AG04449 (cell line): ENCODE results near the gene ABHD12B.

ENCODE experiments used
- CTCF ChIA-PET: fragments of 350-600 bp; formaldehyde crosslinking; extraction: SDS; loops from one replicate; lab custom pipeline; 2021; ENCODE audit warnings: antibody characterized with exemption; lab: Yijun Ruan, JAX
- POLR2A ChIA-PET: fragments of 400-600, 350-600 bp; formaldehyde crosslinking; extraction: SDS; loops from one replicate; lab custom pipeline; 2020; ENCODE audit warnings: antibody characterized with exemption, inconsistent platforms; lab: Yijun Ruan, JAX
- DNase-seq: peaks from one replicate; pipeline ENCODE4 v3.0.0-alpha.2; 2010; ENCODE audit warnings: low read depth, low spot score
- H3K4me3 ChIP-seq: 2 replicates; pipeline ENCODE4 v1.5.1; 2011; ENCODE audit warnings: low read depth, mild to moderate bottlenecking, control low read depth, low read length
- CTCF ChIP-seq: IDR thresholded peaks from one replicate; pipeline ENCODE4 v1.5.1; 2011; ENCODE audit warnings: mild to moderate bottlenecking, moderate library complexity, low read length, control low read depth, inconsistent platforms; ENCODE audit not compliant: insufficient read depth; ENCODE audit errors: missing control alignments

ABHD12B gene

GRCh38 chr14:50862036-50862570, 9.8 kb upstream of the ABHD12B start:
- CTCF ChIA-PET, result interaction anchor here (0.6 to 12.6 kb wide), 16 partner anchors 7 to 435 kb away, joined by 3 to 147 read pairs (median 7); partner anchors contain the start of gene ABHD12B
- TF ChIP-seq CTCF, result no peak
- POLR2A ChIA-PET, result no interaction called here
- DNase-seq, result no peak
- H3K4me3 ChIP-seq, result no peak overlapping the region

GRCh38 chr14:50864237-50864636, 7.6 kb upstream of the ABHD12B start:
- ChIA-PET POLR2A (no interaction called here), CTCF (interaction anchor here (1.3 to 12.6 kb wide), 3 partner anchors 11 to 88 kb away, joined by 3 to 127 read pairs (median 5); no protein-coding TSS in a partner anchor)
- TF ChIP-seq CTCF, result no peak
- no peak for DNase-seq
- H3K4me3 ChIP-seq, result no peak overlapping the region

- ChIA-PET POLR2A (no interaction called here), CTCF (interaction anchor here (0.8 to 12.6 kb wide), 6 partner anchors 9 to 265 kb away, joined by 3 to 127 read pairs (median 4); no protein-coding TSS in a partner anchor)
Observed at GRCh38 chr14:50864946-50865345, 6.9 kb upstream of the ABHD12B start.

GRCh38 chr14:50865391-50866076, 6.3 kb upstream of the ABHD12B start:
- CTCF ChIA-PET, result interaction anchor here (0.8 to 12.6 kb wide), 6 partner anchors 6 to 265 kb away, joined by 3 to 127 read pairs (median 5); no protein-coding TSS in a partner anchor
- no peak overlapping the region for H3K4me3 ChIP-seq
- POLR2A ChIA-PET, result no interaction called here
- no peak for DNase-seq
- TF ChIP-seq CTCF, result no peak

More at GRCh38 chr14:50864946-50865345, 6.9 kb upstream of the ABHD12B start:
- DNase-seq, result no peak
- no peak overlapping the region for H3K4me3 ChIP-seq
- no peak for TF ChIP-seq CTCF

- H3K4me3 ChIP-seq, result no peak overlapping the region
- DNase-seq, result no peak
- ChIA-PET POLR2A (no interaction called here), CTCF (interaction anchor here (1.4 to 6.8 kb wide), 2 partner anchors 11 to 156 kb away, joined by 3 to 70 read pairs; no protein-coding TSS in a partner anchor)
- no peak for TF ChIP-seq CTCF
Observed at GRCh38 chr14:50871228-50871627, 625 bp upstream of the ABHD12B start.

GRCh38 chr14:50874757-50875156, 2.9 kb downstream of the ABHD12B start:
- CTCF ChIA-PET, result interaction anchor here (0.6 to 2.0 kb wide), 2 partner anchors 14 to 69 kb away, joined by 3 to 17 read pairs; no protein-coding TSS in a partner anchor

More at GRCh38 chr14:50874757-50875156, 2.9 kb downstream of the ABHD12B start:
- no peak overlapping the region for H3K4me3 ChIP-seq
- POLR2A ChIA-PET, result interaction anchor here (0.5 to 0.9 kb wide), 2 partner anchors 10 to 111 kb away, joined by 3 read pairs; no protein-coding TSS in a partner anchor
- no peak for DNase-seq
- TF ChIP-seq CTCF, result no peak
